IMR-90 (cell line): ENCODE results near the gene RPTOR. TPM values are rescaled to one million over a fixed set of nuclear protein-coding genes. Genes with fewer than 3 reads are reported as not detected.

Experiments
- ATAC-seq: fragments of 200-7000 bp; cut with Tn5 transposase; 2 replicates; pipeline ENCODE4 v1.9.1; 2020; ENCODE audit warnings: low read depth, mild to moderate bottlenecking, moderate library complexity
- BruUV-seq: library from RNA; stranded (reverse); fragments of 400-500 nt; replicated peaks from 2 replicates; lab custom pipeline; 2021; lab: Mats Ljungman, UMichigan
- CTCF ChIA-PET: fragments of 300-600 bp; formaldehyde crosslinking; extraction: SDS; loops from one replicate; lab custom pipeline; 2021; ENCODE audit warnings: antibody characterized with exemption; lab: Yijun Ruan, JAX
- POLR2A ChIA-PET: fragments of 300-600 bp; sonication (Branson Sonifier 250); formaldehyde crosslinking; loops from one replicate; lab custom pipeline; 2022; ENCODE audit warnings: antibody characterized with exemption; ENCODE audit not compliant: unreplicated experiment; lab: Charles Lee
- DNase-seq: peaks from one replicate; pipeline ENCODE4 v3.0.0; 2013
- H2AFZ ChIP-seq: replicated peaks from 2 replicates; pipeline ENCODE3; 2013; ENCODE audit warnings: low read length, mild to moderate bottlenecking; ENCODE audit not compliant: poor library complexity
- H2AK5ac ChIP-seq: 2 replicates; pipeline ENCODE4 v1.6.1; 2013; ENCODE audit warnings: low read depth, low read length, inconsistent platforms
- H2AK9ac ChIP-seq: replicated peaks from 2 replicates; pipeline ENCODE3; 2013; ENCODE audit warnings: mild to moderate bottlenecking, low read depth, low read length, moderate library complexity; ENCODE audit not compliant: poor library complexity
- H2BK120ac ChIP-seq: 2 replicates; pipeline ENCODE4 v1.6.1; 2013; ENCODE audit warnings: low read depth, low read length, inconsistent platforms
- H2BK15ac ChIP-seq: 3 replicates; pipeline ENCODE4 v1.6.1; 2013; ENCODE audit warnings: low read depth, low read length, inconsistent platforms
- H2BK20ac ChIP-seq: 2 replicates; pipeline ENCODE4 v1.6.1; 2013; ENCODE audit warnings: low read depth, mild to moderate bottlenecking, inconsistent platforms, low read length, moderate library complexity
- H2BK5ac ChIP-seq: 2 replicates; pipeline ENCODE4 v1.6.1; 2013; ENCODE audit warnings: mild to moderate bottlenecking, low read depth, low read length, inconsistent platforms; ENCODE audit not compliant: poor library complexity, severe bottlenecking
- H3K14ac ChIP-seq: replicated peaks from 2 replicates; pipeline ENCODE4 v1.6.1; 2013; ENCODE audit warnings: low read depth, low read length, inconsistent platforms
- H3K18ac ChIP-seq: 2 replicates; pipeline ENCODE4 v1.6.1; 2013; ENCODE audit warnings: low read depth, low read length, control low read depth
- H3K23ac ChIP-seq: 2 replicates; pipeline ENCODE4 v1.6.1; 2013; ENCODE audit warnings: low read depth, low read length, inconsistent platforms
- H3K27ac ChIP-seq: 2 replicates; pipeline ENCODE4 v1.5.1; 2013; ENCODE audit warnings: mild to moderate bottlenecking, control low read depth, low read length; ENCODE audit not compliant: insufficient read depth
- H3K27me3 ChIP-seq: 2 replicates; pipeline ENCODE4 v1.6.1; 2013; ENCODE audit warnings: low read length; ENCODE audit not compliant: control insufficient read depth, insufficient read depth
- H3K36me3 ChIP-seq: 2 replicates; pipeline ENCODE4 v1.6.1; 2013; ENCODE audit warnings: low read length, mixed read lengths; ENCODE audit not compliant: control insufficient read depth, insufficient read depth
- H3K4ac ChIP-seq: 2 replicates; pipeline ENCODE4 v1.6.1; 2013; ENCODE audit warnings: low read depth, low read length, inconsistent platforms
- H3K4me1 ChIP-seq: 2 replicates; pipeline ENCODE4 v1.6.1; 2013; ENCODE audit warnings: low read length, mixed read lengths; ENCODE audit not compliant: control insufficient read depth, insufficient read depth
- H3K4me2 ChIP-seq: 2 replicates; pipeline ENCODE4 v1.6.1; 2013; ENCODE audit warnings: low read depth, mild to moderate bottlenecking, control low read depth, low read length, moderate library complexity
- H3K4me3 ChIP-seq: 2 replicates; pipeline ENCODE4 v1.5.1; 2013; ENCODE audit warnings: low read depth, mild to moderate bottlenecking, control low read depth, low read length, moderate library complexity; ENCODE audit not compliant: insufficient read depth
- H3K56ac ChIP-seq: 2 replicates; pipeline ENCODE4 v1.6.1; 2013; ENCODE audit warnings: low read length, inconsistent platforms; ENCODE audit not compliant: insufficient read depth; ENCODE audit errors: extremely low read depth
- H3K79me1 ChIP-seq, 2 experiments: 2 replicates each; pipeline ENCODE4 v1.6.1; 2013; ENCODE audit warnings: low read length in 2 of 2, inconsistent platforms in 1 of 2, low read depth in 1 of 2
- H3K9ac ChIP-seq: 2 replicates; pipeline ENCODE4 v1.6.1; 2013; ENCODE audit warnings: low read depth, low read length, control low read depth
- H3K9me1 ChIP-seq: 2 replicates; pipeline ENCODE4 v1.6.1; 2013; ENCODE audit warnings: low read length, inconsistent platforms; ENCODE audit not compliant: insufficient read depth
- H3K9me3 ChIP-seq: 2 replicates; pipeline ENCODE4 v1.6.1; 2013; ENCODE audit warnings: low read length; ENCODE audit not compliant: control insufficient read depth, insufficient read depth
- H4K20me1 ChIP-seq: 2 replicates; pipeline ENCODE4 v1.6.1; 2013; ENCODE audit warnings: low read length, inconsistent platforms; ENCODE audit not compliant: insufficient read depth
- H4K5ac ChIP-seq: 2 replicates; pipeline ENCODE4 v1.6.1; 2013; ENCODE audit warnings: mild to moderate bottlenecking, low read depth, low read length, control low read depth
- H4K8ac ChIP-seq, 2 experiments: 2 replicates each; pipeline ENCODE4 v1.6.1; 2013; ENCODE audit warnings: low read depth in 2 of 2, low read length in 2 of 2, control low read depth in 1 of 2, inconsistent platforms in 1 of 2
- H4K91ac ChIP-seq: 2 replicates; pipeline ENCODE4 v1.6.1; 2013; ENCODE audit warnings: low read depth, low read length, inconsistent platforms; ENCODE audit not compliant: insufficient read depth
- CEBPB ChIP-seq: IDR thresholded peaks from 2 replicates; pipeline ENCODE4 v1.6.1; 2012; ENCODE audit warnings: low read depth, low read length, improper control_type of control experiment
- CTCF ChIP-seq: conservative IDR thresholded peaks from 2 replicates; pipeline ENCODE4 v1.5.1; 2012; ENCODE audit warnings: mild to moderate bottlenecking, low read depth, low read length, improper control_type of control experiment
- ELK1 ChIP-seq: fragments of 150-350 bp; IDR thresholded peaks from 2 replicates; pipeline ENCODE4 v1.6.1; 2016; ENCODE audit warnings: low read depth, mild to moderate bottlenecking, low read length, moderate library complexity, borderline replicate concordance
- FOS ChIP-seq: fragments of 150-350 bp; IDR thresholded peaks from 2 replicates; pipeline ENCODE4 v1.6.1; 2016; ENCODE audit warnings: low read depth, low read length
- MAZ ChIP-seq: IDR thresholded peaks from 2 replicates; pipeline ENCODE4 v1.6.1; 2012; ENCODE audit warnings: low read depth, mild to moderate bottlenecking, low read length, improper control_type of control experiment, moderate library complexity, borderline replicate concordance
- NFE2L2 ChIP-seq: fragments of 150-350 bp; IDR thresholded peaks from 2 replicates; pipeline ENCODE4 v1.6.1; 2016; ENCODE audit warnings: low read depth, mild to moderate bottlenecking, low read length
- POLR2A ChIP-seq: IDR thresholded peaks from 2 replicates; pipeline ENCODE4 v1.6.1; 2012; ENCODE audit warnings: mild to moderate bottlenecking, low read depth, low read length
- RAD21 ChIP-seq: IDR thresholded peaks from 2 replicates; pipeline ENCODE4 v1.6.1; 2012; ENCODE audit warnings: low read length, improper control_type of control experiment
- RCOR1 ChIP-seq: IDR thresholded peaks from 2 replicates; pipeline ENCODE4 v1.6.1; 2012; ENCODE audit warnings: mild to moderate bottlenecking, low read length, improper control_type of control experiment; ENCODE audit not compliant: insufficient replicate concordance
- SMC3 ChIP-seq: fragments of 150-350 bp; IDR thresholded peaks from 2 replicates; pipeline ENCODE4 v1.6.1; 2016; ENCODE audit warnings: low read depth, mild to moderate bottlenecking, antibody characterized with exemption, low read length, moderate library complexity
- USF2 ChIP-seq: fragments of 150-350 bp; IDR thresholded peaks from 2 replicates; pipeline ENCODE4 v1.6.1; 2017; ENCODE audit warnings: mild to moderate bottlenecking, antibody characterized with exemption, low read length, low read depth
- WGBS, 2 experiments: methylation state at CpG; one replicate each; pipeline versions ENCODE4 v1.1.5 to v1.1.7; 2013; ENCODE audit warnings: missing lambda C conversion rate in 2 of 2; ENCODE audit not compliant: insufficient read length in 1 of 2; ENCODE audit errors: extremely low coverage in 2 of 2; 5-methylcytosine and 5-hydroxymethylcytosine counted together
- dilution Hi-C: fragments of 300-500 bp; cut with HindIII; formaldehyde crosslinking; loops from one replicate; pipeline ENCODE4 v1.14.3; 2018; ENCODE audit warnings: low sequenced_read_pairs; ENCODE audit not compliant: unreplicated experiment
- in situ Hi-C: fragments of 300-500 bp; cut with MboI; formaldehyde crosslinking; loops from 3 replicates; pipeline ENCODE4 v1.14.3; 2019; ENCODE audit warnings: low sequenced_read_pairs, inconsistent platforms, mixed read lengths
- intact Hi-C: fragments of 100-400 bp; cut with micrococcal nuclease; formaldehyde crosslinking; loops from 2 replicates; pipeline ENCODE4 v1.10.0; 2022
- polyA plus RNA-seq, 3 experiments: library from polyadenylated mRNA; depleted of rRNA; stranded (reverse); fragments of >200 nt; gene quantifications; 2 replicates each; pipeline ENCODE4 v1.2.3, GENCODE V29; 2012; ENCODE audit warnings: low replicate concordance in 1 of 3
- total RNA-seq: library from RNA; depleted of rRNA; stranded (reverse); fragments of >200 nt; gene quantifications from 2 replicates; pipeline ENCODE4 v1.2.3, GENCODE V29; 2012

The RPTOR gene
- total and polyA plus RNA-seq, 2 of the 4 experiments (the other 2 are of a cell fraction): 10.8 to 14.7 TPM

GRCh38 chr17:80816241-80817103, 271.8 kb downstream of the RPTOR start:
- Histone ChIP-seq H2BK20ac (no peak overlapping the region; the same call in 1 of the 2 replicates), H2BK120ac (no peak overlapping the region), H3K4me1 (peaks cover 7% of the 10 kb centered on the region), H3K9me3 (no peaks in the 10 kb centered on the region), H3K14ac (no peak overlapping the region), H3K56ac (no peak overlapping the region), H4K91ac (no peak overlapping the region), H3K27ac (no peak overlapping the region), H3K36me3 (peaks cover 6% of the 10 kb centered on the region; the same call in 1 of the 2 replicates), H3K18ac (no peak overlapping the region), H4K20me1 (no peaks in the 10 kb centered on the region), H2AFZ (no peak overlapping the region), H2AK9ac (no peak overlapping the region), H3K4me3 (no peak overlapping the region), H3K4ac (no peak overlapping the region), H4K8ac (no peak overlapping the region), H3K27me3 (no peaks in the 10 kb centered on the region), H3K79me1 (peaks cover 23 to 46% of the 10 kb centered on the region in 2 experiments), H2AK5ac (peak overlapping the region; percentile 53; the same call in 1 of the 2 replicates), H3K23ac (no peak overlapping the region), H3K9me1 (peaks cover 8% of the 10 kb centered on the region), H3K9ac (no peak overlapping the region), H2BK15ac (no peak overlapping the region), H3K4me2 (no peak overlapping the region), H4K5ac (no peak overlapping the region), H2BK5ac (no peak overlapping the region)
- intact Hi-C loops: no loop called here
- in situ Hi-C loops: no loop called here
- BruUV-seq: no TSS peak
- dilution Hi-C loops: no loop called here
- 84% methylated on average over 18 of the region's 24 CpGs; no CpG with 5 or more reads in 1 of the 2 experiments for WGBS, 2 experiments
- DNase-seq (no peak), ATAC-seq (no peak)
- POLR2A ChIA-PET: no interaction called here
- TF ChIP-seq SMC3: no peak
- no peak for TF ChIP-seq FOS
- no peak for TF ChIP-seq CTCF
- no peak for TF ChIP-seq USF2
- TF ChIP-seq MAZ: no peak
- TF ChIP-seq RCOR1: no peak
- no peak for TF ChIP-seq POLR2A
- TF ChIP-seq ELK1: no peak
- no peak for TF ChIP-seq NFE2L2
- TF ChIP-seq RAD21: no peak
- no peak for TF ChIP-seq CEBPB
- CTCF ChIA-PET: no interaction called here
